Endodermal cell (in vitro differentiated cells): ENCODE data around the gene ARGLU1. TPM values are rescaled to one million over a fixed set of nuclear protein-coding genes. Genes with fewer than 3 reads are reported as not detected.
A peak's percentile ranks its signal among the peaks of the same experiment; 100 is the strongest.

Source experiments
- DNase-seq: peaks from one replicate; pipeline ENCODE4 v3.0.0-alpha.2; 2017
- H3K27ac ChIP-seq: 2 replicates; pipeline ENCODE4 v1.5.1; 2013; ENCODE audit warnings: mild to moderate bottlenecking, low read depth, low read length, moderate library complexity
- H3K27me3 ChIP-seq: 2 replicates; pipeline ENCODE4 v1.6.1; 2013; ENCODE audit warnings: mild to moderate bottlenecking, low read length, moderate library complexity; ENCODE audit not compliant: insufficient read depth, control insufficient read depth, poor library complexity, severe bottlenecking
- H3K36me3 ChIP-seq: 2 replicates; pipeline ENCODE4 v1.7.0; 2013; ENCODE audit warnings: mild to moderate bottlenecking, low read length, moderate library complexity; ENCODE audit not compliant: control insufficient read depth, insufficient read depth
- H3K4me1 ChIP-seq: one replicate; pipeline ENCODE4 v1.7.0; 2013; ENCODE audit warnings: low read length; ENCODE audit not compliant: control insufficient read depth, insufficient read depth
- H3K4me3 ChIP-seq: 2 replicates; pipeline ENCODE4 v1.5.1; 2013; ENCODE audit warnings: mild to moderate bottlenecking, low read length, moderate library complexity
- H3K9ac ChIP-seq: 2 replicates; pipeline ENCODE4 v1.6.1; 2013; ENCODE audit warnings: mild to moderate bottlenecking, low read length, moderate library complexity; ENCODE audit not compliant: poor library complexity, severe bottlenecking; ENCODE audit errors: extremely low read depth
- H3K9me3 ChIP-seq: 2 replicates; pipeline ENCODE4 v1.6.1; 2013; ENCODE audit warnings: mild to moderate bottlenecking, low read length, moderate library complexity; ENCODE audit not compliant: control insufficient read depth
- H3K27ac Mint-ChIP-seq: 2 replicates; pipeline ENCODE4 v1.8.0; 2020; ENCODE audit warnings: mixed read lengths
- H3K27me3 Mint-ChIP-seq: 2 replicates; pipeline ENCODE4 v1.8.0; 2021; ENCODE audit warnings: mild to moderate bottlenecking, mixed read lengths; ENCODE audit not compliant: insufficient read depth
- H3K36me3 Mint-ChIP-seq: 2 replicates; pipeline ENCODE4 v1.8.0; 2020; ENCODE audit warnings: low read depth, mixed read lengths
- H3K4me1 Mint-ChIP-seq: 2 replicates; pipeline ENCODE4 v1.8.0; 2020; ENCODE audit warnings: mixed read lengths
- H3K4me3 Mint-ChIP-seq: 2 replicates; pipeline ENCODE4 v1.8.0; 2020; ENCODE audit warnings: mild to moderate bottlenecking, moderate library complexity, mixed read lengths
- H3K9me3 Mint-ChIP-seq: 2 replicates; pipeline ENCODE4 v1.8.0; 2020; ENCODE audit warnings: mild to moderate bottlenecking, mixed read lengths
- CTCF ChIP-seq: fragments of 200-600 bp; sonication (generic); conservative IDR thresholded peaks from 2 replicates; pipeline ENCODE4 v1.5.0; 2021; ENCODE audit warnings: antibody characterized with exemption, mild to moderate bottlenecking
- WGBS, 2 experiments: methylation state at CpG; one replicate each; pipeline versions ENCODE4 v1.1.5 to v1.1.7; 2013; ENCODE audit warnings: missing lambda C conversion rate in 2 of 2, mixed read lengths in 1 of 2; ENCODE audit not compliant: insufficient coverage in 1 of 2, insufficient read length in 1 of 2; 5-methylcytosine and 5-hydroxymethylcytosine counted together
- total RNA-seq, 2 donors: library from RNA; stranded (reverse); fragmentation: NEBNext Ultra II Directional in 1 of 2; extraction: Animal tissue kit (Norgen Biotek cat#: 25700) in 1 of 2; gene quantifications; 2 replicates in 1 of 2; 3 replicates in 1 of 2; pipeline ENCODE4 v1.2.1, GENCODE V29; 2021

The ARGLU1 gene
- total RNA-seq, 2 donors from 2014 or later, result 80.6 to 101 TPM

GRCh38 chr13:106513025-106513983 lies 54.6 kb downstream of the ARGLU1 start:
- Mint-ChIP-seq H3K36me3 (no peaks in the 10 kb centered on the region), H3K4me3 (no peak overlapping the region), H3K9me3 (no peaks in the 10 kb centered on the region), H3K4me1 (peaks cover 35% of the 10 kb centered on the region), H3K27ac (peak overlapping the region; percentile 70), H3K27me3 (no peaks in the 10 kb centered on the region)
- Histone ChIP-seq H3K36me3 (peaks cover 4% of the 10 kb centered on the region), H3K9me3 (no peaks in the 10 kb centered on the region), H3K4me1 (peaks cover 10% of the 10 kb centered on the region), H3K27me3 (no peaks in the 10 kb centered on the region), H3K4me3 (no peak overlapping the region), H3K27ac (peak overlapping the region; percentile 4), H3K9ac (no peak overlapping the region)
- no peak for DNase-seq
- no peak for TF ChIP-seq CTCF
- 70 to 73% methylated on average over 7 to 8 of the region's 8 CpGs for WGBS, 2 experiments

DNA sequence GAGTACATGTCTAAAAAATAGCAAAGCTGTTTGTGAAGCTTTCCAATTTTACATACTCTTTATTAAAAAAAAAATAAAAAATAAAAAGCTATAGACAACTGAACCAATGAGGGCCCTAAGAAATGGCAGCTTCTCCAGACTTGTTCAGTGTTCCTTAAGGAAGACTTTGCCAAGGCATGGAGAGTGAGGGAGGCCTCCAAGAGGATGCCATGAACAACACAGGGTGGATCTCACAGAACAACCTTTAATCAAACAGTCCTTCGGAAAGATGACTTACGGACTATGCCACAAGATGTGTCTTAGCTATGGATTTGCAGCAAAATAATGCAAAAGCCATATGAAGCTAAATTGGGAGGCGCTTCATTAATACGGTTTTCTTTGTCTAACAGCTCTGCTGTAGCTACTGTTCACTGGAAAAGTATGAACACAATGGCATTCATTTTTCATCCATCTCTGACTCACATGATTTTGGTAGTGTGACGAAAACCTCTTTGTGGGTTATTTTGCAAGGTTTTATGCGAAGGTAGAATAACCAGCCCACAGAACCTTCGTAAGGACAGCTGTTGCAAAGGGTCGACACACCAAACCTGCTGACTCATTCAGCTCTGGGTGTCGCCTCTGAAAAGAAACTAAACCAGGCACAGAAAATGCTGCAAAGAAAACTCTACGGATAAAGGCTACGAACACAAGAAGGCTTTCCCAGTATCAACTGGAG lies 60.2 kb downstream of the ARGLU1 start:
- H3K9me3 ChIP-seq, result no peaks in the 10 kb centered on the region
- no peak overlapping the region for H3K4me3 ChIP-seq
- Mint-ChIP-seq H3K36me3 (no peaks in the 10 kb centered on the region), H3K9me3 (no peaks in the 10 kb centered on the region), H3K27me3 (no peaks in the 10 kb centered on the region), H3K4me1 (peaks cover 11% of the 10 kb centered on the region), H3K27ac (peak overlapping the region; percentile 90), H3K4me3 (no peak overlapping the region)
- no peak for TF ChIP-seq CTCF
- WGBS, 2 experiments, result 86 to 87% methylated on average over 7 to 11 of the region's 11 CpGs
- H3K27ac ChIP-seq, result peak overlapping the region; percentile 51
- no peak overlapping the region for H3K9ac ChIP-seq
- no peaks in the 10 kb centered on the region for H3K27me3 ChIP-seq
- DNase-seq, result no peak
- H3K36me3 ChIP-seq, result peaks cover 4% of the 10 kb centered on the region
- H3K4me1 ChIP-seq, result no peaks in the 10 kb centered on the region

DNA sequence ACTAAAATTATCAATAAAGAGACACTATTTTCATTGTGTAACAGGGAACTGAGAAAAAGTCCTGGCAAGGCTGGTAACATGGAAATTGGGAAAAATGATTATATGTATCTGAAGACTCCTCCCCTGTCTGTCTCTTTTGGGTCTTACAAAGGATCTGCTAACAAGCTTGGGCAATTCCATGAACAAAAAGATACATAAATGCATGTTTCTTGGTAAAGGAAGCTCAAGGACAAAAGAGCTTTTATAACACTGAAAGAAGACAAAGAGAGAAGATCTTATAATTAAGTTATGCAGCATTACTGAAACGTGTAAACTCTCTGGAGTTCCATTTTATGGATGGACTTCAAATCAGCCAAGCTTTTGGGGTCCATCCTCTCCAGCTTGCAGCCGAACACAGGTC lies 61.7 kb downstream of the ARGLU1 start:
- Histone ChIP-seq H3K36me3 (peaks cover 4% of the 10 kb centered on the region), H3K4me1 (no peaks in the 10 kb centered on the region), H3K27me3 (no peaks in the 10 kb centered on the region), H3K4me3 (no peak overlapping the region), H3K27ac (no peak overlapping the region), H3K9ac (no peak overlapping the region), H3K9me3 (no peaks in the 10 kb centered on the region)
- Mint-ChIP-seq H3K4me3 (no peak overlapping the region), H3K36me3 (no peaks in the 10 kb centered on the region), H3K4me1 (peaks cover 9% of the 10 kb centered on the region), H3K9me3 (no peaks in the 10 kb centered on the region), H3K27ac (no peak overlapping the region), H3K27me3 (no peaks in the 10 kb centered on the region)
- 89% methylated on average over 2 of the region's 2 CpGs; no CpG with 5 or more reads in 1 of the 2 experiments for WGBS, 2 experiments
- DNase-seq, result no peak
- TF ChIP-seq CTCF, result no peak
